ENCODE measurements around the gene OTX1. TPM values are rescaled to one million over a fixed set of nuclear protein-coding genes. Genes with fewer than 3 reads are reported as not detected.

The OTX1 gene
- total and polyA plus RNA-seq, 4 donors = 0.59 TPM; not detected in 3

DNA sequence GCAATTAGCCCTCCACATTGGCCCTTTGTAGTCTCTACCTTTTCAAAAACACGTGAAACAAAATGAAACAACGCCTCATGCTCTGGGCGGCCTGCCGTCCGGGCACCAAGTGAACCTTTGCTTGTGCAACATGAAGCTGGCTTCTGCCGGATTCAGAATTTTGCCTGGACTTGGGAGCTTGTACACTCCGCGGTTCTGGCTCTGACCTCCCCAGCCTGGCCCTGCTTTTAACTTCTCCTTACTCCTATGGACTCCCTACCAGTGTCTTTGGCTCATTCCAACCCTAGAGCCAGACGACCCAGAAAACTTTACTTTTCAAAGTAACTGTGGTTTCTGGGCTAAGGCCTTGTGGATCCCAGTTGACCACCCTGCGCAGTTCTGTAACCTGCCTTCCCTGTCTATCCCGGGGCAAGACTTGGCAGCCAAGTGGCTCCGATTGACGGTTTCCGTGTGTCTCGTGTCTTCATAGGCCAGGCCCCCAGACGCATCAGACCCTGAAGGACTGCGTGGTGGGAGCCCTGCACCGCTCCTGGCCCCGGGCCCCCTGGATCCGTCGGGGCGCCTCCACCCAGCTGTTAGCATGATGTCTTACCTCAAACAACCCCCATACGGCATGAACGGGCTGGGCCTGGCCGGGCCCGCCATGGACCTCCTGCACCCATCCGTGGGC is 1.9 kb downstream of the OTX1 start:
- DNase-seq (ENCODE audit: low spot score) = no peak

More for the DNA sequence above, 1.9 kb downstream of the OTX1 start:
- Histone ChIP-seq H3K4me3 (ENCODE audit: low read depth in 1 of 3, low read length in 3 of 3) (peak overlapping the region in 2 of 3 donors; percentile 10 to 25), H3K9ac (ENCODE audit: low read depth in 1 of 2, low read length in 2 of 2) (no peak overlapping the region), H3K4me1 (ENCODE audit: control insufficient read depth in 4 of 4, insufficient read depth in 4 of 4, low read length in 3 of 4) (peaks cover 23 to 74% (median 53%) of the 10 kb centered on the region in 4 donors), H3K27me3 (ENCODE audit: control insufficient read depth in 4 of 4, insufficient read depth in 4 of 4, low read length in 3 of 4) (peaks cover 11 to 25% (median 16%) of the 10 kb centered on the region in 4 donors), H3K36me3 (ENCODE audit: control insufficient read depth in 4 of 4, insufficient read depth in 3 of 4, low read depth in 1 of 4, low read length in 3 of 4) (no peaks in the 10 kb centered on the region), H3K9me3 (ENCODE audit: control insufficient read depth in 4 of 4, low read length in 3 of 4) (peaks cover 0 to 22% (median 3%) of the 10 kb centered on the region in 4 donors), H3K27ac (ENCODE audit: low read depth in 1 of 2, low read length in 2 of 2) (no peak overlapping the region)
- TF ChIP-seq SP1 (IDR thresholded peaks at IDR 0.05) = no peak
- no peak for TF ChIP-seq FOXA1 (IDR thresholded peaks at IDR 0.05)
- no peak for TF ChIP-seq EGR1 (IDR thresholded peaks at IDR 0.05; ENCODE audit: low read depth in 2 of 2)
- no peak for TF ChIP-seq NR2F2 (IDR thresholded peaks at IDR 0.05)
- TF ChIP-seq FOXA2 (IDR thresholded peaks at IDR 0.05) = no peak
- TF ChIP-seq, protein P1, sequence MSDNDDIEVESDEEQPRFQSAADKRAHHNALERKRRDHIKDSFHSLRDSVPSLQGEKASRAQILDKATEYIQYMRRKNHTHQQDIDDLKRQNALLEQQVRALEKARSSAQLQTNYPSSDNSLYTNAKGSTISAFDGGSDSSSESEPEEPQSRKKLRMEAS (IDR thresholded peaks at IDR 0.05) = peak; percentile 25
- TF ChIP-seq, protein P2, sequence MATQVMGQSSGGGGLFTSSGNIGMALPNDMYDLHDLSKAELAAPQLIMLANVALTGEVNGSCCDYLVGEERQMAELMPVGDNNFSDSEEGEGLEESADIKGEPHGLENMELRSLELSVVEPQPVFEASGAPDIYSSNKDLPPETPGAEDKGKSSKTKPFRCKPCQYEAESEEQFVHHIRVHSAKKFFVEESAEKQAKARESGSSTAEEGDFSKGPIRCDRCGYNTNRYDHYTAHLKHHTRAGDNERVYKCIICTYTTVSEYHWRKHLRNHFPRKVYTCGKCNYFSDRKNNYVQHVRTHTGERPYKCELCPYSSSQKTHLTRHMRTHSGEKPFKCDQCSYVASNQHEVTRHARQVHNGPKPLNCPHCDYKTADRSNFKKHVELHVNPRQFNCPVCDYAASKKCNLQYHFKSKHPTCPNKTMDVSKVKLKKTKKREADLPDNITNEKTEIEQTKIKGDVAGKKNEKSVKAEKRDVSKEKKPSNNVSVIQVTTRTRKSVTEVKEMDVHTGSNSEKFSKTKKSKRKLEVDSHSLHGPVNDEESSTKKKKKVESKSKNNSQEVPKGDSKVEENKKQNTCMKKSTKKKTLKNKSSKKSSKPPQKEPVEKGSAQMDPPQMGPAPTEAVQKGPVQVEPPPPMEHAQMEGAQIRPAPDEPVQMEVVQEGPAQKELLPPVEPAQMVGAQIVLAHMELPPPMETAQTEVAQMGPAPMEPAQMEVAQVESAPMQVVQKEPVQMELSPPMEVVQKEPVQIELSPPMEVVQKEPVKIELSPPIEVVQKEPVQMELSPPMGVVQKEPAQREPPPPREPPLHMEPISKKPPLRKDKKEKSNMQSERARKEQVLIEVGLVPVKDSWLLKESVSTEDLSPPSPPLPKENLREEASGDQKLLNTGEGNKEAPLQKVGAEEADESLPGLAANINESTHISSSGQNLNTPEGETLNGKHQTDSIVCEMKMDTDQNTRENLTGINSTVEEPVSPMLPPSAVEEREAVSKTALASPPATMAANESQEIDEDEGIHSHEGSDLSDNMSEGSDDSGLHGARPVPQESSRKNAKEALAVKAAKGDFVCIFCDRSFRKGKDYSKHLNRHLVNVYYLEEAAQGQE (IDR thresholded peaks at IDR 0.05) = no peak
- TF ChIP-seq, protein P3, sequence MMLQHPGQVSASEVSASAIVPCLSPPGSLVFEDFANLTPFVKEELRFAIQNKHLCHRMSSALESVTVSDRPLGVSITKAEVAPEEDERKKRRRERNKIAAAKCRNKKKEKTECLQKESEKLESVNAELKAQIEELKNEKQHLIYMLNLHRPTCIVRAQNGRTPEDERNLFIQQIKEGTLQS (IDR thresholded peaks at IDR 0.05) = no peak
- TF ChIP-seq GABPA (IDR thresholded peaks at IDR 0.05 in 1 of 2, conservative IDR thresholded peaks at IDR 0.05 in 1 of 2) = no peak
- peak; percentile 50 to 59 for TF ChIP-seq HNF4A (conservative IDR thresholded peaks at IDR 0.05)
- TF ChIP-seq, protein P4, sequence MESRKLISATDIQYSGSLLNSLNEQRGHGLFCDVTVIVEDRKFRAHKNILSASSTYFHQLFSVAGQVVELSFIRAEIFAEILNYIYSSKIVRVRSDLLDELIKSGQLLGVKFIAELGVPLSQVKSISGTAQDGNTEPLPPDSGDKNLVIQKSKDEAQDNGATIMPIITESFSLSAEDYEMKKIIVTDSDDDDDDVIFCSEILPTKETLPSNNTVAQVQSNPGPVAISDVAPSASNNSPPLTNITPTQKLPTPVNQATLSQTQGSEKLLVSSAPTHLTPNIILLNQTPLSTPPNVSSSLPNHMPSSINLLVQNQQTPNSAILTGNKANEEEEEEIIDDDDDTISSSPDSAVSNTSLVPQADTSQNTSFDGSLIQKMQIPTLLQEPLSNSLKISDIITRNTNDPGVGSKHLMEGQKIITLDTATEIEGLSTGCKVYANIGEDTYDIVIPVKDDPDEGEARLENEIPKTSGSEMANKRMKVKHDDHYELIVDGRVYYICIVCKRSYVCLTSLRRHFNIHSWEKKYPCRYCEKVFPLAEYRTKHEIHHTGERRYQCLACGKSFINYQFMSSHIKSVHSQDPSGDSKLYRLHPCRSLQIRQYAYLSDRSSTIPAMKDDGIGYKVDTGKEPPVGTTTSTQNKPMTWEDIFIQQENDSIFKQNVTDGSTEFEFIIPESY (IDR thresholded peaks at IDR 0.05) = no peak
- TF ChIP-seq, protein P5, sequence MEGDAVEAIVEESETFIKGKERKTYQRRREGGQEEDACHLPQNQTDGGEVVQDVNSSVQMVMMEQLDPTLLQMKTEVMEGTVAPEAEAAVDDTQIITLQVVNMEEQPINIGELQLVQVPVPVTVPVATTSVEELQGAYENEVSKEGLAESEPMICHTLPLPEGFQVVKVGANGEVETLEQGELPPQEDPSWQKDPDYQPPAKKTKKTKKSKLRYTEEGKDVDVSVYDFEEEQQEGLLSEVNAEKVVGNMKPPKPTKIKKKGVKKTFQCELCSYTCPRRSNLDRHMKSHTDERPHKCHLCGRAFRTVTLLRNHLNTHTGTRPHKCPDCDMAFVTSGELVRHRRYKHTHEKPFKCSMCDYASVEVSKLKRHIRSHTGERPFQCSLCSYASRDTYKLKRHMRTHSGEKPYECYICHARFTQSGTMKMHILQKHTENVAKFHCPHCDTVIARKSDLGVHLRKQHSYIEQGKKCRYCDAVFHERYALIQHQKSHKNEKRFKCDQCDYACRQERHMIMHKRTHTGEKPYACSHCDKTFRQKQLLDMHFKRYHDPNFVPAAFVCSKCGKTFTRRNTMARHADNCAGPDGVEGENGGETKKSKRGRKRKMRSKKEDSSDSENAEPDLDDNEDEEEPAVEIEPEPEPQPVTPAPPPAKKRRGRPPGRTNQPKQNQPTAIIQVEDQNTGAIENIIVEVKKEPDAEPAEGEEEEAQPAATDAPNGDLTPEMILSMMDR (IDR thresholded peaks at IDR 0.05; ENCODE audit: low read depth, low read length, missing input control) = no peak
- TF ChIP-seq JUND (IDR thresholded peaks at IDR 0.05) = no peak
- no peak for TF ChIP-seq RAD21 (IDR thresholded peaks at IDR 0.05)
- TF ChIP-seq HNF4G (IDR thresholded peaks at IDR 0.05) = no peak
- peak; percentile 21 to 40 for TF ChIP-seq RXRA (IDR thresholded peaks at IDR 0.05)
- peak; percentile 28 for TF ChIP-seq YY1 (IDR thresholded peaks at IDR 0.05)
- TF ChIP-seq TAF1 (conservative IDR thresholded peaks at IDR 0.05) = no peak
- 31% methylated on average over 27 of the region's 27 CpGs for WGBS
